Measurements from ENCODE around the gene EIF3A.
"Not testable (repeated sequence)": the region's sequence is repeated elsewhere in the genome, so short reads cannot be mapped to it uniquely, and the experiment has no call there.

The EIF3A gene

DNA sequence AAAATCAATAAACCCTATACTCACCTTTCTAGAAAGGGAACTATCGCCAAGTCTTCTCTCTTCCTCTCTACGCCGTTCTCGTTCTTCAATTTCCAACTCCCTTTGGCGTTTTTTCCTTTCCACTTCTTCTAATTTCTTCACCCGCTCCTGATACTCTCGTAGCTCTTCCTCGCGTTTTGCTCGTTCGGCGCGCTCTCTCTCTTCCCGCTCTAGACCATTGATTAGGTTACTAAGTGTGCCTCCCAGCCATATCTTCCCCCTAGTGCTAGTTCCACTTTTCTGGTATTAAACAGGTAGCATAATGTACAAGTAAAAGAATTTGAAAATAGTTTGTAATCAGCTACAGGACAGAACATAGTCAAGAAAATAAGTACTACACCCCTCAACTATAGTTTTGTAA is 30.8 kb downstream of the EIF3A start:
- no peak for DNase-seq

DNA sequence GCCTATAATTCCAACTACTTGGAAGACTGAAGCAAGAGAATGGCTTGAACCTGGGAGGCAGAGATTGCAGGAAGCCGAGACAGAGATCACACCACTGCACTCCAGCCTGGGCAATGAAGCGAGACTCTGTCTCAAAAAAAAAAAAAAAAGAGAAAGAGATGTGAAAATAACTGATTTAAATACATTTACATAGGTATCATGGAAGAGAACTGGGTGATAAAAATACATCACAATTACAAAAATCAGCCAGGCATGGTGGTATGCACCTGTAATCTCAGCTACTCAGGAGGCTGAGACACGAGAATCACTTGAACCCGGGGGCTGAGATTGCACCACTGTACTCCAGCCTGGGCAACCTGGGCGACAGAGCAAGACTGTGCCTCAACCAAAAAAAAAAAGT is 31.3 kb downstream of the EIF3A start:
- no peak for DNase-seq

DNA sequence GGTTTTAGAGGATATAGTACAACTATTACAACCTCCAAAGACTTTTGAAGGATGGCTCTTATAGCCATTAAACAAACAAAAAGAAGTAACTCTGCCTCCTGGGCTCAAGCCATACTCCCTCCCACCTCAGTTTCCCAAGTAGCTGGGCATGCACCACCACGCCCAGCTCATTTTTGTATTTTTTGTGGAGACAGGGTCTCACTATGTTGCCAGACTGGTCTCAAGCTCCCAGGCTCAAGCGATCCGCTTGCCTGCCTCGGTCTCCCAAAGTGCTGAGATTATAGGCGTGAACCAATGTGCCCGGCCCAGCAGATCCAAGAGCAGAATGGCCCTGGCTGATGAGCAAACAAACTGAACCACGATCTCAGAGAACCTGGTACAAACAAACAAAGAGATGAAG is 35.1 kb downstream of the EIF3A start:
- DNase-seq = no peak

GRCh38 chr10:119042169-119042568 is 38.4 kb downstream of the EIF3A start:
- no peak for DNase-seq

- no peak for DNase-seq
Measured at GRCh38 chr10:119041326-119041725, 39.3 kb downstream of the EIF3A start.

GRCh38 chr10:119039161-119039560 is 41.5 kb downstream of the EIF3A start:
- DNase-seq = no peak

DNA sequence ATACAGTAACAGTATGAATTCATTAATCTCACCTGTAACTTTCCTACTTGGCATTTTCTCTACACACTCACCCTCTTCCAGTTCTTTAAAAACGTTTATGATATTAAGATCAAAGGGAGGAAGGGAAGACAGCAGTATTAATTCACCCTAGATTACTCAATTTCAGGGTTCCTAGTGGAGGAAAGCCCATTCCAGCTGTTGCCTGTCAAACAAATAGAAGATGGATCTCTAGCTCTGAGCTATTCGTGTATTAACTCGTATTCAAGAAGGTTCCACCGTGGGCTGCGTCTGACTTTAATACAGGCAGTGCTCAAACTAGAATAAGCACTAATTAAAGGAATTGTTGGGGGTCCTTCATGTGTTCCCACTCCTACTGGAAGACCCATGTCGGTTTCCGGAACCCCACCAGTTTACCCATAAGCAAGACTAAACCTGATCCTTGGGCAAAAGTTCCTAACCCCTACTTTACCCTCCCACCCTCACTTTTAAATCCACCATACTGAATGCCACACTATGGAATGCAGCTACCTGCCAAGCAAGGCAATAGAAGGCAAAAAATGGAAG is 49.0 kb downstream of the EIF3A start:
- no peak for DNase-seq

- peak; percentile 55 for DNase-seq
Measured at GRCh38 chr10:119030421-119031250, 50.0 kb downstream of the EIF3A start.

DNA sequence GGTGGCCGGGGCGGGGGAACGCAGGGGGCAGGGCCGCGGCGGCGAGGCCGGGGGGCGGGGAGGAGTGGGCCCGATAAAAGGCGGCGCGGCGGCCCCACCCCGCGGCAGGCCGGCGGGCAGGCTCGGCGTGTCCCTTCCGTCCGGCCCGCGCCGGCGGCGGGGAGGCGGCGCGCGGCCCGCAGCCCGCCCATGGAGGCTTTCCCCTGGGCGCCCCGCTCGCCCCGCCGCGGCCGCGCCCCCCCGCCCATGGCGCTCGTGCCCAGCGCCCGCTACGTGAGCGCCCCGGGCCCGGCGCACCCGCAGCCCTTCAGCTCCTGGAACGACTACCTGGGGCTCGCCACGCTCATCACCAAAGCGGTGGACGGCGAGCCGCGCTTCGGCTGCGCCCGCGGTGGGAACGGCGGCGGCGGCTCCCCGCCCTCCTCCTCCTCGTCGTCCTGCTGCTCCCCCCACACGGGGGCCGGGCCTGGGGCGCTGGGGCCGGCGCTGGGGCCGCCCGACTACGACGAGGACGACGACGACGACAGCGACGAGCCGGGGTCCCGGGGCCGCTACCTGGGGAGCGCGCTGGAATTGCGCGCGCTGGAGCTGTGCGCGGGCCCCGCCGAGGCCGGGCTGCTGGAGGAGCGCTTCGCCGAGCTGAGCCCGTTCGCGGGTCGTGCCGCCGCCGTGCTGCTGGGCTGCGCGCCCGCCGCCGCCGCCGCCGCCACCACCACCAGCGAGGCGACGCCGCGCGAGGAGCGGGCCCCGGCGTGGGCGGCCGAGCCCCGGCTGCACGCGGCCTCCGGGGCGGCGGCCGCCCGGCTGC is 50.8 kb downstream of the EIF3A start, which contains the start of gene NANOS1:
Gene NANOS1, plus strand, starts transcription at position 102 of the 808 bp plus-strand sequence. Its CDS starts 88 bp downstream, at position 190.
- no peak for DNase-seq

GRCh38 chr10:119028900-119029612 is 51.6 kb downstream of the EIF3A start:
- peak; percentile 88 for DNase-seq

- DNase-seq = not testable (repeated sequence)
Measured at GRCh38 chr10:119028445-119028899, 52.1 kb downstream of the EIF3A start.

DNA sequence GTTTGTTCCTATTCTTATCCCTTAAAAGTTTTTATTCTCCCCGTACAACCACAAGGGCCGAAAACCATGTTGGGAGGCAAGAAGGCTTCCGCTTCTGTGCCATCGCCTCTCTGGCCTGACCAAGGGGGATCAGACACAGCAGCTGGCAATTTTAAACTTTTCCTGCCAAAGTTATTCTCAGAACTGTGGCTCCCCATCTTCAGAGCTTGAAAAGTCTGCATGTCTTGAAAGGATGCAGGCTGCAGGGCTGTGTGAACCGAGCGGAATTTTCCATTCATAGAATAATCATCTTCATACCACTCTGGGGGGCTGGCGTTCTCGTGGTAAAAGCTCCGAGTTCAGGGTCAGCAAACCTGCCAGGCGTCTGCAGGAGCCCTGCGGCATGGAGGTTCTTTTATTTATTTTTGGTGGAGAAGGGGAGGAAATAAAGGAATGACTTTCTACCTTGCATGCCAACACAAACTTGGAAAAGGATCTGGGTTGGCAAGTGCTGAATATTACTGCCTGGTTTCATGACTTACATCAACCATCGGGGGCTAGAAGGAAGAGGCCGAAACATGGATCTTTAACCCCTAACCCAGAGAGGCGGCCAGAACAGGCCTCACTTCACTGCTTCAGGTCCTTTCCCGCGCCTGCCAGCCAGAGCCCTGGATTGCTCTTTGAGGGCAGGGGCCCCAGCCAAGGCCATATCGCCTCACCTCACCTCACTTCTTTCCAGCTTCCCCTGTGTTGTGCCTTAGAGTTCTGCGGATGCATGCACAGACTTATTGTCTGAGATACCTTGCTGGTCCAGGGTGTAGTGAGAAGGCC is 54.1 kb downstream of the EIF3A start:
- DNase-seq = no peak

- DNase-seq = no peak
Measured at GRCh38 chr10:119025776-119026175, 54.8 kb downstream of the EIF3A start.

DNA sequence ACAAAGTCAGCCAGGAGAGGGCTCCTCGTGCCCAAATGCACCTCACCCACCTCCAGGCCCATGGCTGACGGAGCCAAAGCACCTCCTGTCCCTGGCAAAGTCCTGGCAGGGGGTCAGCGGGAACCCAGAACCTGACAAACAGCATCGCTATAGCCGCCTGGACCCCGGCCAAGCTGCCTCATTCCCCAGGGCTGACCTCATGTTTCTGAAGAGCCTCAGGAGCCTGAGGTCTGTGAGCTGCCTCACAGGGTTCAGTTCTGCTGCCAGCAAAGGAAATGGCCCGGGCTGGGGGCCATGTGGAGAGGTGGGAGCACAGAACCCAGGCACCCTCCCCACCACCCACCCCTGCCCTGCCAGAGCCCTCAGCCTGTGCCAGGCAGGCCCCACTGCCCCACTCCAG is 55.3 kb downstream of the EIF3A start:
- DNase-seq = no peak

DNA sequence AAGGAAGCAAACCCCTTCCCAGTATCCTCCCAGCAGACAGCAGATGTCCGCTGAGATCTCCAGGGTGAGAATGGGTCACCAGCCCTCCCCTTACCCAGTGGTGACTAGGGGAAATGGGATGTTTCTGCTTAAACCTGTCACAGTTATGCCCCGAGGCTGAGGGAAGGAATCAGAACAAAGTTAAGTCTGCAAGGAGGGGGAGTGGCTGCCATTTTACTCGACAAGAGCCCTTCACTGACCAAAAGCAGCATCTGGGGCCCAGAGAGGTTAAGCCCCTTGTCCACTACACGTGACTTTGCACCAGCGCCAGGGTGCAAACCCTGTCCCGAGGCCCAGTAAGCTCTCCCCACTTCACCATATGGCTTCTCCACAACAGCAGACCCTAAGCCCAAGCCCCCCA is 55.7 kb downstream of the EIF3A start:
- DNase-seq = no peak

DNA sequence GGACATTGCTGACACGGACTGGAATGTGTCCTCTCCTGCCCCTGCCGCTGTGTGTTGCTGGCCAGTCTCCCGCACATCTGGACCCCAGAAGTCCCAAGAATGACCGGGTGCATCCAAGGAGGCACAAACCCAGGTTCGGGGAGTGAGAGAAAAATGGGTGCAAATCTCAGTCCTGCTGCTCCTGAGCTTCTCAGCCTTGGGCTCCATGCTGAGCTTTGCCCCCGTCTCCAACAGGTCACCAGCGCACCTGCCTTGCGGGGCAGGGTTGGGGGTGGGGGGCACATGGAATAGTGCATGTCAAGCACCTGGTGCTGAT is 57.1 kb downstream of the EIF3A start:
- no peak for DNase-seq

- no peak for DNase-seq
Measured at GRCh38 chr10:119022846-119023552, 57.6 kb downstream of the EIF3A start.

DNA sequence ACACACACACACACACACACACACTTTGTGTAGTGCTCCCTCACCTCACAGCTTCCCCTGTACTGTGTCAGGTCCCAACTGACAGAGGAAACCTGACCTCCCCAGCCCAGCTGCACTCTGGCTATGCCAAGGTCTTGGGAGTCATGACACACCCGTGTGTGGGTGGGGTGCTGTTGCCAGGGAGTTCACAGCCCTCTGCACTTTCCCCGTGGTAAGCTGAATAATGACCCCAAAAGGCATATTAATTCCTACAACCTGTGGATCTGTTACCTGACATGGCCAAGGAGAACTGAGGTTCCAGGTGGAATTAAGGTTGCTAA is 60.0 kb downstream of the EIF3A start:
- DNase-seq = no peak

- no peak for DNase-seq
Measured at GRCh38 chr10:119007211-119007574, 73.4 kb downstream of the EIF3A start.

DNA sequence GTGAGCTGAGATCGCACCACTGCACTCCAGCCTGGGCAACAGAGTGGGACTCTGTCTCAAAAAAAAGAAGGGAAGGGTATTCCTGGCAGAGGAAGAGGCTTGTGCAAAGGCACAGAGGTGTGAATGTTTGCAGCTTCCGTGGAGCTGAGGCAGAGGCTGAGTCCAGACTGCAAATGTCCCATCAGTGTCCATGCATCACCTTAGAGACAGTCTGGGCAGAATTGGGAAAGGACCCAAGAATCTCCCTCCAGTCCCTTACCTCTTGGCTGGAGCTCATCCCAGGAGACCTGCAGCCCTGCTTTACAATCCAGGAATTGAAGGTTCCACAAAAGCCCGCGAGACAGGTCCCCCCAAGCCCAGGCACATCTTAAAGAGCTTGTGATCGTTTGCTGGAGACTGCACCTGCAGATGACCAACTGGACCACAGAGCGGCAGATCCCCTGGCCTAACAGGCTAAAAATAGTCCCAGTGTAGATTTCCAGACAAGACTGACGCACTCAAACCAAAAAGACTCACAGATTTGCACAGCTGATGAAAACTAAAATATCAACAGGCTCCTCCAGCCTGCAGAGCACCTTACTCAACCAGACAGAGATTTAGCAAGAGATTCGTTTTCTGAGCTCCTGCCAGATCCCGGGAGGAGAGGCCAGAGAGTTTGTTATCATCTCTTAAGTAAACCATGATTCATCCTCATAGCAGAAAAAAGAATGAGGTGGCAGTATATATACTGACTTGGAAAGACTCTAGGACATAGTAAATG is 74.0 kb downstream of the EIF3A start:
- no peak for DNase-seq

All from CD4-positive, alpha-beta T cell treated with Interleukin-6 for 4 hours (primary cell).